GM12878 (cell line): ENCODE results near the gene LIPN. TPM values are rescaled to one million over a fixed set of nuclear protein-coding genes. Genes with fewer than 3 reads are reported as not detected.
A peak's percentile ranks its signal among the peaks of the same experiment; 100 is the strongest.

Source experiments
- ATAC-seq: fragments of 200-7000 bp; cut with Tn5 transposase; 3 replicates; pipeline ENCODE4 v1.9.1; 2020; ENCODE audit warnings: mild to moderate bottlenecking, moderate library complexity
- BruUV-seq: library from RNA; stranded (reverse); fragments of 400-500 nt; replicated peaks from 2 replicates; lab custom pipeline; 2021; lab: Mats Ljungman, UMichigan
- CTCF ChIA-PET: fragments of 300-600 bp; sonication (Branson Sonifier 250); formaldehyde crosslinking; extraction: SDS; loops from one replicate; lab custom pipeline; 2021; ENCODE audit warnings: inconsistent platforms; lab: Yijun Ruan, JAX
- POLR2A ChIA-PET: fragments of 350-600 bp; formaldehyde crosslinking; extraction: SDS; loops from one replicate; lab custom pipeline; 2021; ENCODE audit warnings: inconsistent platforms; lab: Charles Lee
- RAD21 ChIA-PET: fragments of 300-600 bp; sonication (Branson Sonifier 250); formaldehyde crosslinking; loops from one replicate; lab custom pipeline; 2023; ENCODE audit warnings: antibody characterized with exemption; ENCODE audit not compliant: unreplicated experiment; lab: Charles Lee
- SMC1A ChIA-PET: fragments of 300-600 bp; sonication (Branson Sonifier 250); formaldehyde crosslinking; loops from one replicate; lab custom pipeline; 2023; ENCODE audit not compliant: unreplicated experiment, uncharacterized antibody; lab: Charles Lee
- DNase-seq: peaks from one replicate; pipeline ENCODE4 v3.0.0-alpha.2; 2011; ENCODE audit warnings: low read depth, low spot score
- FAIRE-seq: peaks from 3 replicates; lab custom pipeline; 2011; peaks lifted over from hg19 to GRCh38; lab: Jason Lieb, UNC
- H2AFZ ChIP-seq: 2 replicates; pipeline ENCODE4 v1.6.0; 2011; ENCODE audit warnings: low read depth, low read length, control low read depth; ENCODE audit not compliant: control insufficient read depth
- H3K27ac ChIP-seq: 2 replicates; pipeline ENCODE4 v1.5.1; 2011; ENCODE audit warnings: control low read depth; ENCODE audit not compliant: control insufficient read depth, insufficient read depth
- H3K27me3 ChIP-seq, 2 experiments: replicated peaks in 1 of 2; 2 replicates each; pipeline versions ENCODE4 v1.6.0 to v1.6.1; 2011; ENCODE audit warnings: low read length in 1 of 2; ENCODE audit not compliant: control insufficient read depth in 2 of 2, insufficient read depth in 2 of 2
- H3K36me3 ChIP-seq, 2 experiments: 2 replicates each; pipeline ENCODE4 v1.5.1; 2011; ENCODE audit warnings: low read length in 1 of 2; ENCODE audit not compliant: control insufficient read depth in 2 of 2, insufficient read depth in 2 of 2
- H3K4me1 ChIP-seq: 2 replicates; pipeline ENCODE4 v1.6.1; 2011; ENCODE audit warnings: mild to moderate bottlenecking, low read length, moderate library complexity, mixed read lengths; ENCODE audit not compliant: control insufficient read depth, insufficient read depth
- H3K4me2 ChIP-seq: 2 replicates; pipeline ENCODE4 v1.6.0; 2011; ENCODE audit warnings: control low read depth; ENCODE audit not compliant: control insufficient read depth, insufficient read depth
- H3K4me3 ChIP-seq: fragments of 200-600 bp; sonication (generic); 2 replicates; pipeline ENCODE4 v1.5.1; 2016
- H3K79me2 ChIP-seq: 2 replicates; pipeline ENCODE4 v1.6.0; 2011; ENCODE audit warnings: low read length; ENCODE audit not compliant: control insufficient read depth, insufficient read depth
- H3K9ac ChIP-seq: 2 replicates; pipeline ENCODE4 v1.8.0; 2011; ENCODE audit warnings: low read length, control low read depth, mixed read lengths; ENCODE audit not compliant: control insufficient read depth, insufficient read depth
- H3K9me3 ChIP-seq: replicated peaks from 3 replicates; pipeline ENCODE4 v1.5.1; 2011; ENCODE audit warnings: mild to moderate bottlenecking, low read length; ENCODE audit not compliant: control insufficient read depth, insufficient read depth
- H4K20me1 ChIP-seq: 2 replicates; pipeline ENCODE4 v1.6.0; 2011; ENCODE audit not compliant: control insufficient read depth, insufficient read depth
- ASH2L ChIP-seq: fragments of 300-600, 200-600 bp; sonication (generic); IDR thresholded peaks from 2 replicates; pipeline ENCODE4 v1.6.1; 2017; ENCODE audit warnings: low read depth, mild to moderate bottlenecking, borderline replicate concordance
- BMI1 ChIP-seq: fragments of 450-650 bp; IDR thresholded peaks from 2 replicates; pipeline ENCODE4 v1.6.1; 2016; ENCODE audit warnings: mild to moderate bottlenecking, moderate library complexity, borderline replicate concordance
- CBX5 ChIP-seq: sonication (generic); IDR thresholded peaks from 2 replicates; pipeline ENCODE4 v1.6.1; 2016; ENCODE audit warnings: low read depth, moderate library complexity, mild to moderate bottlenecking, inconsistent platforms
- CHD2 ChIP-seq: IDR thresholded peaks from 2 replicates; pipeline ENCODE4 v1.6.1; 2011; ENCODE audit warnings: low read depth, low read length, improper control_type of control experiment, borderline replicate concordance
- CTCF ChIP-seq, 3 experiments: IDR thresholded peaks in 2 of 3; conservative IDR thresholded peaks in 1 of 3; 2 replicates each; pipeline ENCODE4 v1.5.1; 2011; ENCODE audit warnings: low read depth in 3 of 3, low read length in 3 of 3, mild to moderate bottlenecking in 3 of 3, control low read depth in 2 of 3, moderate library complexity in 2 of 3, inconsistent platforms in 1 of 3, mixed read lengths in 1 of 3; ENCODE audit not compliant: control insufficient read depth in 2 of 3, insufficient read depth in 1 of 3; ENCODE audit errors: extremely low read depth in 1 of 3
- EP300 ChIP-seq, 2 experiments: fragments of 150-350 bp in 1 of 2; IDR thresholded peaks; 2 replicates each; pipeline ENCODE4 v1.6.1; 2011 to 2012; ENCODE audit warnings: low read depth in 2 of 2, low read length in 2 of 2, borderline replicate concordance in 1 of 2, improper control_type of control experiment in 1 of 2, inconsistent platforms in 1 of 2; ENCODE audit not compliant: control insufficient read depth in 1 of 2
- NFXL1 ChIP-seq: fragments of 450-650 bp; IDR thresholded peaks from 2 replicates; pipeline ENCODE4 v1.6.1; 2017; ENCODE audit warnings: antibody characterized with exemption, mild to moderate bottlenecking, borderline replicate concordance
- RAD21 ChIP-seq: IDR thresholded peaks from 2 replicates; pipeline ENCODE4 v1.6.1; 2011; ENCODE audit warnings: mild to moderate bottlenecking, low read depth, low read length, moderate library complexity; ENCODE audit not compliant: insufficient read depth
- SMC3 ChIP-seq: IDR thresholded peaks from 2 replicates; pipeline ENCODE4 v1.6.1; 2011; ENCODE audit warnings: low read length, improper control_type of control experiment, borderline replicate concordance
- SP1 ChIP-seq: IDR thresholded peaks from one replicate; pipeline ENCODE4 v1.6.1; 2011; ENCODE audit warnings: low read depth, low read length
- USF2 ChIP-seq: IDR thresholded peaks from 2 replicates; pipeline ENCODE4 v1.6.1; 2011; ENCODE audit warnings: low read depth, low read length, improper control_type of control experiment, borderline replicate concordance
- YY1 ChIP-seq: IDR thresholded peaks from 2 replicates; pipeline ENCODE4 v1.6.1; 2011; ENCODE audit warnings: low read depth, mild to moderate bottlenecking, low read length
- ZZZ3 ChIP-seq: IDR thresholded peaks from 2 replicates; pipeline ENCODE4 v1.6.1; 2011; ENCODE audit warnings: low read depth; ENCODE audit not compliant: control insufficient read depth, insufficient read length
- WGBS: methylation state at CpG from one replicate; pipeline ENCODE4 v1.1.6; 2016; ENCODE audit warnings: low lambda C conversion rate; ENCODE audit not compliant: insufficient replicate concordance, insufficient coverage; ENCODE audit errors: missing lambda C conversion rate; 5-methylcytosine and 5-hydroxymethylcytosine counted together
- in situ Hi-C: fragments of 300-500 bp; cut with MboI; formaldehyde crosslinking; loops from 9 replicates; pipeline ENCODE4 v1.14.3; 2018; ENCODE audit warnings: mixed read lengths
- intact Hi-C: fragments of 100-400 bp; cut with micrococcal nuclease; formaldehyde crosslinking; loops from one replicate; pipeline ENCODE4 v1.14.2; 2022; ENCODE audit not compliant: unreplicated experiment
- polyA plus RNA-seq, 11 experiments: library from polyadenylated mRNA; depleted of rRNA in 4 of 11; unstranded in 6 of 11; stranded (reverse) in 5 of 11; fragments of >200 nt; fragmentation: Nextera tagmentation in 4 of 11; fragmentation: Illumina TruSeq in 1 of 11; extraction: Ambion mirVana in 4 of 11; extraction: Trizol in 1 of 11; gene quantifications; 1 replicate in 1 of 11; 2 replicates in 10 of 11; pipeline versions ENCODE4 v1.2.1 to v1.2.3, GENCODE V29; 2011 to 2016; ENCODE audit warnings: inconsistent platforms in 2 of 11, missing spikeins in 2 of 11, low read depth in 1 of 11
- total RNA-seq, 4 experiments: library from RNA; depleted of rRNA in 3 of 4; stranded (reverse); fragments of >200 nt in 3 of 4; fragmentation: Illumina TruSeq in 1 of 4; extraction: Trizol in 1 of 4; gene quantifications; 2 replicates each; pipeline versions ENCODE4 v1.2.1 to v1.2.3, GENCODE V29; 2013 to 2021

The LIPN gene
- total and polyA plus RNA-seq, 10 of the 15 experiments (the other 5 are each of a cell fraction or from before 2014, with no cell fraction given) = 0.06 to 0.23 TPM; not detected in 8

- no peak overlapping the region for H3K4me2 ChIP-seq
- DNase-seq (no peak), FAIRE-seq (no peak), ATAC-seq (peak; percentile 53)
- intact Hi-C loops (loop anchor here (5.0 kb wide), 1 partner anchor 84 kb away; no protein-coding TSS in a partner anchor), in situ Hi-C loops (no loop called here)
- ChIA-PET RAD21 (interaction anchor here (0.8 to 2.5 kb wide), 21 partner anchors 11 to 205 kb away, joined by 3 to 23 read pairs (median 4); partner anchors contain the start of genes LIPM and LIPN), SMC1A (interaction anchor here (0.6 to 2.4 kb wide), 28 partner anchors 11 to 279 kb away, joined by 3 to 11 read pairs (median 4); partner anchors contain the start of gene LIPN), POLR2A (no interaction called here), CTCF (interaction anchor here (0.5 to 4.5 kb wide), 54 partner anchors 8 to 410 kb away, joined by 3 to 54 read pairs (median 5); partner anchors contain the start of genes LIPK and LIPN)
- no peak overlapping the region for H2AFZ ChIP-seq
- no peak overlapping the region for H3K4me3 ChIP-seq
- peaks cover 3% of the 10 kb centered on the region for H3K4me1 ChIP-seq
- no peaks in the 10 kb centered on the region for H3K79me2 ChIP-seq
- no peaks in the 10 kb centered on the region for H4K20me1 ChIP-seq
- H3K9me3 ChIP-seq = no peaks in the 10 kb centered on the region
- H3K9ac ChIP-seq = no peak overlapping the region
- BruUV-seq = no TSS peak
- H3K36me3 ChIP-seq = no peaks in the 10 kb centered on the region
- no peak overlapping the region for H3K27ac ChIP-seq
- WGBS = 64% methylated on average over 30 of the region's 30 CpGs
- peak; percentile 60 for TF ChIP-seq SMC3
- TF ChIP-seq NFXL1 = no peak
- TF ChIP-seq ASH2L = no peak
- TF ChIP-seq RAD21 = peak; percentile 79
- no peak for TF ChIP-seq CHD2
- TF ChIP-seq CTCF (IDR thresholded peaks at IDR 0.05 in 2 of 3, conservative IDR thresholded peaks at IDR 0.05 in 1 of 3; ENCODE audit: control insufficient read depth in 2 of 3, extremely low read depth in 1 of 3, insufficient read depth in 1 of 3, low read depth in 3 of 3, low read length in 3 of 3) = peak; percentile 39 to 65 (median 51); a peak in 5 of 6 replicates
- TF ChIP-seq EP300 (IDR thresholded peaks at IDR 0.05; ENCODE audit: borderline replicate concordance in 1 of 2, control insufficient read depth in 1 of 2, low read depth in 2 of 2, low read length in 2 of 2) = no peak
- TF ChIP-seq YY1 = peak; percentile 82
- no peak for TF ChIP-seq ZZZ3
- no peak for TF ChIP-seq BMI1
- TF ChIP-seq CBX5 = no peak
- TF ChIP-seq USF2 = no peak
- no peak for TF ChIP-seq SP1
- no peaks in the 10 kb centered on the region for H3K27me3 ChIP-seq
Observed at GRCh38 chr10:88728107-88728763, 31.6 kb upstream of the LIPN start.
